ENCODE results near the gene SV2B.
A peak's percentile ranks its signal among the peaks of the same experiment; 100 is the strongest.

The SV2B gene

GRCh38 chr15:91279486-91279885 lies 179.4 kb downstream of the SV2B start:
- peak; percentile 3 for DNase-seq

GRCh38 chr15:91281947-91282346 lies 181.9 kb downstream of the SV2B start:
- peak; percentile 17 for DNase-seq

- no peak for DNase-seq
Measured at GRCh38 chr15:91282486-91282885, 182.4 kb downstream of the SV2B start.

- peak; percentile 17 for DNase-seq
Measured at GRCh38 chr15:91283155-91283554, 183.1 kb downstream of the SV2B start.

GRCh38 chr15:91284758-91285466 lies 184.9 kb downstream of the SV2B start:
- peak; percentile 35 for DNase-seq

GRCh38 chr15:91289324-91289723 lies 189.3 kb downstream of the SV2B start:
- DNase-seq: peak; percentile 54

- DNase-seq: no peak
Measured at GRCh38 chr15:91290553-91290952, 190.5 kb downstream of the SV2B start.

- no peak for DNase-seq
Measured at GRCh38 chr15:91291673-91292072, 191.6 kb downstream of the SV2B start.

GRCh38 chr15:91294344-91294743 lies 194.3 kb downstream of the SV2B start:
- DNase-seq: no peak

GRCh38 chr15:91294795-91295194 lies 194.7 kb downstream of the SV2B start:
- DNase-seq: no peak

- DNase-seq: no peak
Measured at GRCh38 chr15:91298101-91298500, 198.0 kb downstream of the SV2B start.

- no peak for DNase-seq
Measured at GRCh38 chr15:91302588-91303439, 202.8 kb downstream of the SV2B start.

GRCh38 chr15:91304210-91304609 lies 204.2 kb downstream of the SV2B start:
- no peak for DNase-seq

- no peak for DNase-seq
Measured at GRCh38 chr15:91304786-91305185, 204.7 kb downstream of the SV2B start.

- no peak for DNase-seq
Measured at GRCh38 chr15:91306144-91306543, 206.1 kb downstream of the SV2B start.

- no peak for DNase-seq
Measured at GRCh38 chr15:91307601-91308000, 207.5 kb downstream of the SV2B start.

- DNase-seq: no peak
Measured at GRCh38 chr15:91308199-91308598, 208.1 kb downstream of the SV2B start.

- no peak for DNase-seq
Measured at GRCh38 chr15:91308855-91309254, 208.8 kb downstream of the SV2B start.

GRCh38 chr15:91311986-91312385 lies 211.9 kb downstream of the SV2B start:
- DNase-seq: no peak

- no peak for DNase-seq
Measured at GRCh38 chr15:91316126-91316525, 216.1 kb downstream of the SV2B start.

- no peak for DNase-seq
Measured at GRCh38 chr15:91318516-91318915, 218.5 kb downstream of the SV2B start.

GRCh38 chr15:91318931-91319330 lies 218.9 kb downstream of the SV2B start:
- DNase-seq: no peak

- DNase-seq: no peak
Measured at GRCh38 chr15:91319371-91320059, 219.5 kb downstream of the SV2B start.

GRCh38 chr15:91320101-91320500 lies 220.0 kb downstream of the SV2B start:
- DNase-seq: no peak

Measured in islet precursor cell (in vitro differentiated cells).